Measurements from ENCODE around the gene ASNSD1.
"Not testable (repeated sequence)": the region's sequence is repeated elsewhere in the genome, so short reads cannot be mapped to it uniquely, and the experiment has no call there.

The ASNSD1 gene

GRCh38 chr2:189648846-189649509 lies 12.3 kb upstream of the ASNSD1 start:
- DNase-seq: no peak

GRCh38 chr2:189651284-189651683 lies 10.0 kb upstream of the ASNSD1 start:
- no peak for DNase-seq

- DNase-seq: not testable (repeated sequence)
Measured at GRCh38 chr2:189653464-189653863, 7.8 kb upstream of the ASNSD1 start.

- DNase-seq: no peak
Measured at GRCh38 chr2:189654641-189655040, 6.6 kb upstream of the ASNSD1 start.

GRCh38 chr2:189657867-189658266 lies 3.4 kb upstream of the ASNSD1 start:
- no peak for DNase-seq

GRCh38 chr2:189658306-189659212 lies 2.7 kb upstream of the ASNSD1 start:
- DNase-seq: no peak

GRCh38 chr2:189659734-189660133 lies 1.5 kb upstream of the ASNSD1 start:
- DNase-seq: no peak

GRCh38 chr2:189660803-189661147 lies 484 bp upstream of the ASNSD1 start:
- DNase-seq: no peak

- DNase-seq: no peak
Measured at GRCh38 chr2:189661957-189662321, 680 bp downstream of the ASNSD1 start.

GRCh38 chr2:189662669-189663226 lies 1.5 kb downstream of the ASNSD1 start:
- no peak for DNase-seq

- DNase-seq: not testable (repeated sequence)
Measured at GRCh38 chr2:189663319-189663718, 2.1 kb downstream of the ASNSD1 start.

- no peak for DNase-seq
Measured at GRCh38 chr2:189669913-189670312, 8.7 kb downstream of the ASNSD1 start.

- no peak for DNase-seq
Measured at GRCh38 chr2:189673661-189674373, 12.6 kb downstream of the ASNSD1 start.

- DNase-seq: no peak
Measured at GRCh38 chr2:189674374-189675112, 13.3 kb downstream of the ASNSD1 start, which contains the start of gene ANKAR. Gene ANKAR (plus strand): TSS chr2:189674670. CDS start chr2:189676491, 1,821 bp downstream.

GRCh38 chr2:189676471-189676870 lies 15.2 kb downstream of the ASNSD1 start:
- DNase-seq: no peak

GRCh38 chr2:189679226-189679625 lies 18.0 kb downstream of the ASNSD1 start:
- no peak for DNase-seq

- no peak for DNase-seq
Measured at GRCh38 chr2:189681203-189681602, 19.9 kb downstream of the ASNSD1 start.

GRCh38 chr2:189681903-189682302 lies 20.6 kb downstream of the ASNSD1 start:
- no peak for DNase-seq

GRCh38 chr2:189683348-189683747 lies 22.1 kb downstream of the ASNSD1 start:
- DNase-seq: no peak

- no peak for DNase-seq
Measured at GRCh38 chr2:189684811-189685210, 23.6 kb downstream of the ASNSD1 start.

GRCh38 chr2:189685540-189686229 lies 24.4 kb downstream of the ASNSD1 start:
- DNase-seq: no peak

GRCh38 chr2:189687796-189688195 lies 26.5 kb downstream of the ASNSD1 start:
- DNase-seq: not testable (repeated sequence)

Measured in SIG-M5 (cell line).